SK-MEL-5 (cell line): Measurements from ENCODE around the gene CACNA1S. TPM values are rescaled to one million over a fixed set of nuclear protein-coding genes. Genes with fewer than 3 reads are reported as not detected.

Experiments used
- DNase-seq: peaks from one replicate; pipeline ENCODE4 v3.0.0-alpha.2; 2016; ENCODE audit warnings: low read depth, low spot score
- in situ Hi-C: cut with HindIII; loops from 2 replicates; pipeline ENCODE4 v1.10.0; 2016; ENCODE audit warnings: low sequenced_read_pairs, high pct_unique_total_duplicates, low pct_unique_long_range_greater_than_20kb
- total RNA-seq: library from RNA; depleted of rRNA; stranded (reverse); fragments of >200 nt; shearing (Covaris generic); gene quantifications from 2 replicates; pipeline ENCODE4 v1.2.3, GENCODE V29; 2014

CACNA1S gene
- total RNA-seq, 1 experiment from 2014 or later: not detected

DNA sequence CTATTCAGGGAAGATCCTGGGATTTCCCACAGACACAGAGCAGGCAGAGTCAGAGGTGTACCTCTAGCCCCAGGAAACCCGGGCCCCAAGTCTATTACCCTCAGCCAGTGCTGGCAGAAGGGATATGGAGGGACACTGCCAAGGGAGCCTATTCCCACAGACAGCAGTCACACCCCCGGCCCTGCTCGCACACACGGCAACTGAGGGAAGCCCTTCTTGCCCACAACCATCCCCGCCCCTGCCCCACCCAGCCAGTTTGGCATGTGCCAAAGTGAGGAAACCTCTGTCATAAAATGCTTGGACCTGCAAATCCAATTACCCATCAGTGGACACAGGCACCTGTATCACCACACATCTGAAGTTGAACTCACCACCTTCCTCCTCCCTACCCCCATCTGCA lies 6.5 kb downstream of the CACNA1S start:
- DNase-seq: no peak
- in situ Hi-C loops: no loop called here

DNA sequence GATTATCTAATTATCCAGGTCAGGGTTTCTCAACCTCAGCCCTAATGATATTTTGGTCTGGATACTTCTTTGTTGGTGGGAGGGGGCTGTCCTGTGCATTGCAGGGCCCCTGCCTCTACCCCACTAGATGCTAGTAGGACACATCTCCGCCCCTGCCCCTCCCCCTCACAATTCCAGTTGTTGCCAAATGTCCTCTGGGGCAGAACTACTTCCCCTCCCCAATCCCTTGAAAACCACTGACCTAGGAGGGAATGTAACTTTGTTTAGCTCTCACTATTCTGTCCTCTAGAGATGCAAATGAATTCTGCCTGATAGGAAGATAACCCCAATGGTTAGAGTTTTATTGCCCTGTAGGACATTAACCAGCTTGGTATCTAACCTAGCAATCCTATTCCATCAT lies 8.1 kb downstream of the CACNA1S start:
- no peak for DNase-seq
- in situ Hi-C loops: no loop called here

DNA sequence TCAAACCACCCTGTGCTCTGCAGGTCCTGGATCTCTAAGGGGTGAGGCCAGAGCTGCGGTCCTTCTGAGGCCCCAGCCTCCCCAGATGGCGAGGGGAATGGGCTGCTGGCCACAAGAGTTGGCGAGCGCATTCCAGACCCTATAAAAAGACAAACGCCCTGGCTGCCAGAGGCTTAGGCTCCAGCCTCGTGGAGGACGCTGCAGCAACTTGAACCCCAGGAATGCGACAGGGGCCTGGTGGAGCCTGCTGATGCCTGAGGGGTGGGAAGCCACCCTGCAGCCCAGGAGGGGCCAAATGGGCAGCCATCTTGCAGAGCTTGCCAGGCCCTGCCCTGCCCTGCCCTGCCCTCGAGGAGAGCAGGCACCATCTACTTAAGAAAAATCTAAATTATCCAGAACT lies 8.6 kb downstream of the CACNA1S start:
- DNase-seq: no peak
- in situ Hi-C loops: no loop called here

DNA sequence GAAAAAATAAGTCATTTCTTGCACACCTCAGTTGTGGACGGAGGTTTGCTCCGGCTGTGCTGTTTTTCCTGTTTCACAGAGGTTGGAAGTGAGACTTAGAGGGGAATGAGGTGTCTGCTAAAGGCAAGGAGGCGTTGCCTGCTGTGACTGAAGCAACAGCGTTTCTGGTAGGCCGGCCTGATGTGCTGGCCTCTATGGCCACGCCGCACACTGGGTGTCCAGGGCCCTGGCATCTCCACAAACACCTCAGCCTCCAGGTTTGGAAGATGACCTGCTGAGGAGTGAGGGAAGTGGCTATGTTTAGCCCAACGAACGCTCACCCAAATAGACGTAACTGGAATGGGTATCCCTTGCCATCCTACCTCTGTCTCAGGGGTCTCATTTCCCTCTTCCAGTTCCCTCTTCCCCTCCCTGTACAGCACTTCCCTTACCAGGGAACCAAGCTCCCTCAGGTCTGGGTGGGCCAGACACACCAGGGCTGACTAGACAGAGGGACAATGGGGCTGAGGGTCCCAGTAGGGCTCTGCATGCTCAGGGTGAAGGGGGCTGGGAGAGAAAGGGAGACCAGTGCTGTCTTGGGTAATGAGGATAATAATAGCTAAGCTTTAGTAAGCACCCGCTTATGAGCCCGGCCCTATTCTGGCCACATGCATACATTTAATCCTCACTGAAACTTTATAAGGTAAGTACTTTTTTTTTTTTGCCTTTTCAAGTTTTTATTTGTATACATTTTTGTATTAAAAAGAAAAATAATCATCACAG lies 11.9 kb downstream of the CACNA1S start:
- in situ Hi-C loops: no loop called here
- DNase-seq: no peak

DNA sequence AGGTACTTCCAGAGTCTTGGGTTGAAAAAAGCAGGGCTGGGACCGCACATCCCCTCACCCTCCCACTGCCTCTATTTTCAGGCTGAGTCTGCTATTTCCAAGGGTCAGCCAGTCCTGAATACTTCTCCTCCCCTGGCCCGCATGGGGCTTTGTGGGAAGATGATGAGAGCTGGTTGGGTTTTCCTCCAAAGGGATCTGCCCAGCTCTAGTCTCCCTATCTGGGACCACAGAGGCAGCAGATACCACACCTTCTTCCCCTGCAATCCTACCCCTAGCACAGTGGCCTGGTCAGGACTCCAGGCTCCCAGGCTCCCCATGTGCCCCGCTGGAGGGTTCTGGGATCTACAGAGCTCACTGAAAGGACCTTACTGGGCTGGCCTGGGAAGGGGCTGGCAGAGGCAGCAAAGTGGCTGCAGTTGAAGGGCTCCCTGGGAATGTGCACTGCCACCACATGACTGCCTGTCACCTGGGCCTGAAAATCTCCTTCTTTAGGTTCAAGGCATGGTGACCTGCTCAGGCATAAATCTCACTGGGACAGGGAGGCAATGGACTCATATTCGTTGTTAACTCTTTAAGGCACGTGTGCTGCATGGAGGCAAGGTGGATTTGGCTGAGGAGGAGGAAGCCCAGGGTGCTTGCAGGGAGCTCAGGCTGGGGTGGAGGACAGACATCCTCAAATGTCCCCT lies 13.1 kb downstream of the CACNA1S start:
- DNase-seq: no peak
- in situ Hi-C loops: no loop called here

DNA sequence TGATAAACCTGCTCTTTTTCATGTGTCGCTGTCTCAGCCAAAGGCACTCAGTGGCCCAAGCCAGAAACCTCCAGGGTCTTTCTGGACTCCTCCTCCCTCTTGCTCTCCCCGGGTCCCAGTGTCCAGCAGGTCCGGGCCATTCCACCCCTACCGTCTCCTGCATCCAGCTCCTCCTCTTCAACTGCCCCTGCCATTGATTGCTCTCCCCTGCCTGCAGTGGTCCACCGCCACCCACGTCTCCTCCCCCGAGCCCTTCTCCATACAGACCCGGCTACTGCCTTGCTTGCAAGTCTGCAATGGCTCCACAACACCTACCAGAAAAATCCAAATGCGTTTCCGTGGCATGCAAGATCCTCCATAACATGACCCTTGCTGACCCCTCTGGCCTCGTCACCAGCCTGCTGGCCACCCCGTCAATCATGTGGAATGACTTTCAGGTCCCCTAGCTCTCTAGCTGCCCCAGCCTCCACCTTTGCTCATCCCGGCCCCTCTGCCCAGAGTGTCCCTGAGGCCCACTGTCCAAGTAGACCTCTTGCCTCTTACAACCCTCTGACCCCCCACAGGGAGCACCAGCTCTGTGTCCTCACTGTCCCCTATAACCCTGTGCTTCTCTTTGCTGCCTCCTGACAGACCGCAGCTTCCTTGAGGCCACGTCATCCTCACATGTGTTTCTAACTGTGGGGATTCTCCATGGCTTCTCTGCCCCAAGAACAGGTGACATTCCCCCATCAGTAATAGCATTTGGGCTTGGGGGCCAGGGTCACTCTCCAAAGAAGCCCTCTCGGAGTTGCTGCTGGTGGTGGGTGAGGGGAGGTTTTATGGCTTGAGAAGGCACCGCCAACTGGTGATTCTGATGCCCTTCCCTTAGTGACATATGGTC lies 15.0 kb downstream of the CACNA1S start:
- DNase-seq: no peak
- in situ Hi-C loops: no loop called here

DNA sequence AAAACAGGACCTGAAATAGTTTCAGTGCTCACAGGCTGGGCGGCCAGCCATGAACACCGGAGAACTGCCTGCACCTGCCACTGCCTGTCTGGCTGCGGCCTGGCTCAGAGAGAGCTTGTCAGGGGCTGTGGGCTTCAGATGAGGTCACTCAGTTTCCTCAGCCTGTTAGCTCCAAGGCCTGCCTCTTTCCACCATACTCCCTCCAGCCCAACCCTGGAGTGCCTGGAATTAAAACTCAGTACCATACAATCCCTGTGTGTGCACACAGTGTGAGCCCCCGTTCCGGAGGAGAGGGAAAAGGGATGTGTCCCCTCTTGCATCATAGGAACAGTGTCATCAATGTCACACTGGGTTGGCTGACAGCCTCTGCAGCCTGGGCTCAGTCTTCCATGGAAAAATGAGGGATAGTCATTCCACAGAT lies 16.2 kb downstream of the CACNA1S start:
- in situ Hi-C loops: no loop called here
- DNase-seq: no peak

DNA sequence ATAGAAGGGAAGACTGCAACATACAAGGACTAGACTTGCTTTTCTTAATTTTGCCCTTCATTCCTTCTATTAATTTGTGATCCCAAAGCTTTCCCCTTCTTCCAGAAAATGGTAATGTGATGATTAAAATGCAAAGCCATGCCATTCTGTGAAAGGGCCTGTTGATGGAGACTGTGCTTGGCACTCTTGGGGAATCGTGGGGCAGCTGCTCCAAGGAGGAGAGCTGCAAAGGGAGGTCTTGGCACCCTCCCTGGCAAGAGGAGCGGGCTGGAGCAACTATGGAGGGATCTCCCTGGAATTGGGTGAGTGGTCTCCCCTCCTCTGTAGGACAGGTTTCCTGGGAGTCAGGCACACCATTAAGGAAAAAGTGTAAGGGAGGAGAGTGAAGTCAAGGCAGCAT lies 16.6 kb downstream of the CACNA1S start:
- no peak for DNase-seq
- in situ Hi-C loops: no loop called here

DNA sequence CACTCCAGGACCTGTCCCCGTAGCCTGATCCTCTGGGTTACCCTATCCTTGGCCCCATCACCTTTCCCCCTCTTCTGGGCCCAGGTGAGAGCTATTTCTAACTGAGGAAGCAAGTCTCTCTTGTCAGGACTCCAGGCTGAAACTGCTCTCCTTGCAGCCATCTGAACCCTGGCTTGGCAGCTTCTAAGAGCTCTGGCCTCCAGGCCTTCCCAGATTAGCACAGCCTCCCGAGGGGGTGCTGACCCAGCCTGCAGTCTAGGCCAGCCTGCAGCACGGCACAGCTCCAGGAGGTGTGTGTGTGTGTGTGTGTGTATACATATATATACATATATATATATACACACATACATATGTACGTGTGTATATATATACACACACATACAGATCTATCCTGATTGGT lies 17.4 kb downstream of the CACNA1S start:
- in situ Hi-C loops: no loop called here

DNA sequence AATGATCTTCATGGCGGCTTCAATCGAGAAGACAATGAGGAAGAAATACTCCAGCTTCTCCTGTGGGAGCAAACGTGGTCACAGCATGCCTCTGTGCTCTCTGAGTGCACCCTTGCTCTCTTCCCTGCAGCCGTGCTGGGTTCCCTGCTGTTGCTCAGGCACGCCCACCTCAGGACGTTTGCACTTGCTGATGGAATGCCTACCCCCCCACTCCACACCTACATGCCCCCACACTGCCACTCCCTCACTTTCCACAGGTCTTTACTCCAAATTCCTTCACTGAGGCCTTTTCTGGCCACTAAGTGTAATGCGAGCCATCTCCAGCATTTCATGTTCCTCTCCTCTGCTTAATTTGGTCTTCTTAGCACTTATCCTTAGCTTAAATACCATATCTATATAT lies 18.3 kb downstream of the CACNA1S start:
- in situ Hi-C loops: no loop called here

More for the DNA sequence above, 17.4 kb downstream of the CACNA1S start:
- DNase-seq: no peak

DNA sequence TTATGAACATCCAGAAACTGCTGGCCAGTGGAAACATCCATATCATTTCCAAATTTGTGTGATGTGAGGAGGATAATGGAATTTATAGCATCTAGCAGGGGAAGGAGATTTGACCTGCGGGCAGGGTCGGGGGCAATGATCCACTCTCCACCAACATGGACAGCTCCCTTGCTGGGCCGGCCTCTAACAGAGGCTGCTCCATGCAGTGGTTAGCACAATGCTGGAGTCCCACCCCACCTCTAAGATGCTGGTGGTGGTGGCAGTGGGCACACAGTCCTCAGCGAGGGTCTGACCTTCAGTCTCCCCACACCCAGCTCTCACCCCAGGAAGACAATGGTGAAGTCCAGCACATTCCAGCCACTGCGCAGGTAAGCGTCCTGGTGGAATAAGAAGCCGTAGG lies 18.7 kb downstream of the CACNA1S start:
- DNase-seq: no peak
- in situ Hi-C loops: no loop called here

More for the DNA sequence above, 18.3 kb downstream of the CACNA1S start:
- no peak for DNase-seq

DNA sequence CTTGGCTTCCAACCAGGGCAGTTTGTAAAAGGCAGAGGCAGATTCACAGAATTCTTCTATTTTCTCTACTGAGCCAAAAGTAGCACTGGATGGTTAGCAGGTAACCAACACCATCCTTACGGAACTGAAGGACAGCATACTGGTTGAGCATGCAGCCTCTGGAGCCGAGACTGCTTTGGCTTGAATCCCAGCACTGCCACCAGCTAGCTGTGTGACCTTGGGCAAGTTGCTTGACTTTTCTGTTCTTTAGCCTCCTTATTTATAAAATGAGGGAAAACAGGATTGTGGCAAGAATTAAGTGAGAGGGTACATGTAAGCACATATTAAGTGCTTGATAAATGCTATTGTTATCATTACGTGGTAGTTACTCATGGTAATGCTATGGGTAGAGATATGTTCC lies 19.5 kb downstream of the CACNA1S start:
- in situ Hi-C loops: no loop called here
- DNase-seq: no peak

DNA sequence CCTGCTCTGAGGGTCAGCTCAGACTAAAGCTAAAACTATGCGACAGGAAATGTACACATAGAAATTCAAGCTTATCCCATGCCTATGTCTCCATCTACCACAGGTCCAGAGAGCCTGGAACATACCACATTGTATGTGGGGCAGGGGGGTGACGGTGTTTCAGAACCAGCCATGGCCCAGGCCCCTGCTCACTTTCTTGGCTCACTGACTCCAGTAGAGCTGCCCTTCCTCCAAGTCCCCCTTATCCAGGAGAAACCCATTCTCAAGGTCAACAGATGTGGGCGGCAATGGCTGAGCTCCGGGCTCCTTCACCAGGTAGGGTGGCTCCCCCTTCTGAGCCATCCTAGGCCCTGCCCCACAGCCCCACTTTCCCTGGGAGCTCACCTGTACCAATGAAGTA lies 21.0 kb downstream of the CACNA1S start:
- in situ Hi-C loops: no loop called here
- DNase-seq: no peak

DNA sequence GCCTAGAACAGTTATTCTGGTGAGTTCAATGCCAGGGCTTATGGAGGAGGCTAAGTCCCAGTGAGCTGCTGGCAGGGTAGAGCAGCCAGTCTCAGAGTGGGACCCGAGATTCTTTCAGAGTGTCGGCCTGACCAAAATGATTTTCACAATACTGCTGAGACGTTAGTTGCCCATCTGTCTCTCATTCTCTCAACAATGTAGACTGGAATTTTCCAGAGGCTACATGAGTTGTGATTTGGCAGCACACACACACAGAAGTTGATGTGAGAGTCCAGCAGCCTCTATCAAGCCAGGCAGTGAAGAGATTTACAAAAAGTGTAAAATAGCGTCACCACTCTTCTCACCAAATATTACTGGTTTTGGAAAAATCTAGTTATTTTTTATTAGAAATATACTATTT lies 21.7 kb downstream of the CACNA1S start:
- in situ Hi-C loops: no loop called here
- DNase-seq: no peak

DNA sequence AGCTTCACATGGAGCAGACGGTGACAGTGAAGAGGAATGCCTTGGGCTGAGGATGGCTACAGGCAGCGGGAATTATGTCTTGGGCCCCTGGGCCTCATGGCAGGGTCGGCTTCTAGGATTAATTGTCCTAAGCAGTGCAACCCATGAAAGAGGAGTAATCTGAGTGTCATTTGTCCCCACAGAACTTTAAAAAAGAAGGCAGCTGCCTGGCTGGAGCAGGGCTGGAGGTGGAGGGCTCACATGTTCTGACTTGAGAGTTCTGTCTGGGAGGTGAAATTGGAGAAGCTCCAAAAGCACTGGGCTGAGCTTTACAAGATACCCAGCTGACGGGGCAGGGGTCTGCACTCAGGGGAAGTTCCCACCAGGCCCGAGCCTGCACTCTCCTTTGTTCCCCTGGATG lies 22.6 kb downstream of the CACNA1S start:
- in situ Hi-C loops: no loop called here

DNA sequence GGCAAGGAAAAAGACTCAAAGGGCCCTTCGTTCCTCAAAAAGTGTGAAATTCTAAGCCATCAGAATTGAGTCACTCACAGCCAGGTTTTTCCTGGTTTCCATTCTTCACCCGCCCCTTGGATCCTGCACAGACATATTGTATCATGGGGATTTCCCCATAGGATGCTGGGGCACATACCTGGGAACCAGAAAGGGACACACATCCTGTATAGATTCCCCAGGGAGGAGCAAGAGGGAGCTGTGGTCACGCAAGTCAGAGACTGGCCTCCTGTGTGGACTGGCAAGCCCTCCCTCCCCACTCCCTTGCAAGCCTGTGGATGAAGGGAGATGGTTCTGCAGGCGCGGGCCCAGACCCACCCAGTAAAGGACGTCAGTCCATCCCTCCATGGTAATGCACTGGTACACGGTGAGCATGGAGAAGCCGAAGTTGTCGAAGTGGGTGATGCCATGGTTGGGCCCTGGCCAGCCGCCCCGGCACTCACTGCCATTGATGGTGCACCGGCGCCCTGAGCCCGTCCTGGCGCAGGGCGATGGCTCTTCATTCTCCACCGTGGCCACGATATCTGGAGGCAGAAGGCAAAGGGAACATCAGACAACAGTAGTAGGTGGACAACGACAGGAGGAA lies 23.2 kb downstream of the CACNA1S start:
- in situ Hi-C loops: no loop called here

More for the DNA sequence above, 22.6 kb downstream of the CACNA1S start:
- DNase-seq: no peak

DNA sequence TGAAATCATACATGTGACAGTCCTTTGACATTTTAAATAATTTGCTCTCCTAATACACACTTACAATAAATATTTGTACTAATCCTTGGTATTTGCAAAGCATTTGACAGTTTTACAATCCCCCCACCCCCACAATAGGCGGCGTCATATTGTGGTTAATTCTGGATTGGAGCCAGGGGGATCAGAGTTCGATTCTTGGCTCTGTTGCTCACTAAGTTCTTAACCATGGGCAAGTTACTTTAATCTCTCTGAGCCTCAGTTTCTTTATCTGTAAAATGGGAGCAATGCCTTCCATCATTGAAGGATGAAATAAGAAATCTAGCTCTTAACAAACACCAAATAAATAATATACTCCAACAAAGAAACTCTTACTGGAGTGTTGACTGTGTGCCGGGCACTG lies 23.8 kb downstream of the CACNA1S start:
- in situ Hi-C loops: no loop called here
- DNase-seq: no peak

More for the DNA sequence above, 23.2 kb downstream of the CACNA1S start:
- DNase-seq: no peak
